Duodenal mucosa (tissue), 2 donors: ENCODE data around the gene SLC37A1.

Experiments
- H3K27ac ChIP-seq: one replicate; pipeline ENCODE4 v1.7.0; 2013; ENCODE audit warnings: low read depth, low read length
- H3K27me3 ChIP-seq, 2 donors: one replicate each; pipeline ENCODE4 v1.7.0; 2013; ENCODE audit warnings: low read length in 2 of 2, control low read depth in 1 of 2; ENCODE audit not compliant: insufficient read depth in 2 of 2, control insufficient read depth in 1 of 2
- H3K36me3 ChIP-seq, 2 donors: one replicate each; pipeline ENCODE4 v1.7.0; 2013; ENCODE audit warnings: low read length in 2 of 2, control low read depth in 1 of 2; ENCODE audit not compliant: insufficient read depth in 2 of 2, control insufficient read depth in 1 of 2
- H3K4me1 ChIP-seq, 2 donors: one replicate each; pipeline ENCODE4 v1.7.0; 2013; ENCODE audit warnings: low read length in 2 of 2, control low read depth in 1 of 2; ENCODE audit not compliant: insufficient read depth in 2 of 2, control insufficient read depth in 1 of 2
- H3K4me3 ChIP-seq, 2 donors: one replicate each; pipeline ENCODE4 v1.7.0; 2013; ENCODE audit warnings: low read length in 2 of 2, low read depth in 1 of 2
- H3K9ac ChIP-seq, 2 donors: one replicate each; pipeline ENCODE4 v1.7.0; 2013; ENCODE audit warnings: low read length in 2 of 2, low read depth in 1 of 2
- H3K9me3 ChIP-seq, 2 donors: one replicate each; pipeline ENCODE4 v1.7.0; 2013; ENCODE audit warnings: low read length in 2 of 2, control low read depth in 1 of 2; ENCODE audit not compliant: control insufficient read depth in 1 of 2

Gene SLC37A1

DNA sequence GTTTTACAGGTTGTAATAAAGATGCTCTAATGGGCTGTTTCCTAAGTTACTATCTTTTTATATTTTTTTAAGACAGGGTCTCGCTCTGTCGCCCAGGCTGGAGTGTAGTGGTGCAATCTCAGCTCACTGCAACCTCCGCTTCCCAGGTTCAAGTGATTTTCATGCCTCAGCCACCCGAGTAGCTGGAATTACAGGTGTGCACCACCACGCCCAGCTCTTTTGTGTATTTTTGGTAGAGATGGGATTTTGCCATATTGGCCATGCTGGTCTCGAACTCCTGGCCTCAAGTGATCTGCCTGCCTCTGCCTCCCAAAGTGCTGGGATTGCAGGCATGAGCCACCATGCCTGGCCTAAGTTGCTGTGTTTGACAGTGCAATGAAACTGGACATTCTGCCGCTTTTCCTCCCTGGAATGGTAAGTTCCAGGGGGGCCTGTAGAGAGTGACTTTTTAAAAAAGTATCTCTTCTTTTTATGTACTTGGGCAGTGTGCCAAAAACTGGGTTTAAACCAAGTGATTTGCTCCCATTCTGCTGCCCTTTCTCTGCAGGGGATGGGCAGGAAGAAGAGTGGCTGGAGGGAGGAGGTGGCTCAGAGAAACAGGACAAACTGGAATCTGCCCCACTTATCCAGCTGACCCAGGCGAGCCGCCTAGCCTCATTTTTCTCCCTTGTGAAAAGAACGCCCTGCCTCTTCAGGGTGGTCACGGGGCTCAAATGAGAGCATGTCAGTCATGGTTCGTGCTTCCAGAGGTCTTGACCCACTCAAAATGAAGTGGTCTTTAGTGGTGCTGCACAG lies 2.3 kb downstream of the SLC37A1 start:
- Histone ChIP-seq H3K27me3 (no peaks in the 10 kb centered on the region), H3K27ac (no peak overlapping the region), H3K4me1 (peaks cover 40 to 43% of the 10 kb centered on the region in 2 donors), H3K4me3 (peak overlapping the region; percentile 84 to 86), H3K36me3 (peaks cover 23 to 29% of the 10 kb centered on the region in 2 donors), H3K9ac (peak overlapping the region in 1 of 2 donors; percentile 87), H3K9me3 (no peaks in the 10 kb centered on the region)

DNA sequence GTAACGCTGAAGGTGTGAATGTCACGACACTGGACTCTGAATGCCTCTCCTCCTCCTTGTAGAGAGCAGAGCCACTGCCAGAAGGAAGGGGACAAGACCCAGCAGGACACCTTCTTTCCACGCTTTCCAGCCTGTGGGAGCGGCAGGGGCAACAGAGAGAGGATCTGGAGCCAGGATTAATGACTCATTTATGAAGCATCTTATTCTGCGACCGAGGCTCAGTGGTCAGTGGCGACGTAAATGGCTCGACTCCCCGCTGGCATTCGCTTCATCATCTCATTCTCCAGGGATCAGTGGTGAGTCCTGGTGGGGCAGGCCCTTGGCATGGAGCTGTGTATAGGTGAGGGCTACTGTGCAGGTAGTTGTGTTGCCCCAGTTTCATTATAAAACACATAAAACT lies 4.6 kb downstream of the SLC37A1 start:
- Histone ChIP-seq H3K4me1 (peaks cover 46 to 48% of the 10 kb centered on the region in 2 donors), H3K9ac (no peak overlapping the region), H3K27ac (no peak overlapping the region), H3K4me3 (peak overlapping the region in 1 of 2 donors; percentile 31), H3K36me3 (peaks cover 44 to 50% of the 10 kb centered on the region in 2 donors), H3K9me3 (no peaks in the 10 kb centered on the region), H3K27me3 (no peaks in the 10 kb centered on the region)

DNA sequence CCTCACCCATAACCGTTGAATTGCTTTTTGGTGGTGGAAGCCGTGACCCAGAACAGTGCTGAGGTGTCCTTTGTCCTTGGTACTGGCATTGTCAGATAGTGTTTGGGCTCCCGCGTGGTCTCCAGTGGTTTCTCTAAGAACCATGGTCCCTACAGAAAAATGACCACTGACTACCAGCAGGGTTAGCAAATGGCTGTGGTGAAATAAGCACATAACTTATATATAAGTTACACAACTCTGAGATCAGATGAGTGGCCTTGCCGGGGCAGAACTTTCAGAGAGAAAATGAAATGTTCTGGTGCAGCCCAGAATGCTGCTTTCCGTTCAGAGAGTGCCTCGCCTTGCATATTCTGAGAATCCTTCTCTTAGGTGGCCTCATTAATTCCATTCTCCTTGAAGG lies 5.0 kb downstream of the SLC37A1 start:
- no peak overlapping the region for H3K4me3 ChIP-seq
- H3K27ac ChIP-seq = no peak overlapping the region
- peaks cover 49 to 52% of the 10 kb centered on the region in 2 donors for H3K4me1 ChIP-seq
- peaks cover 48 to 54% of the 10 kb centered on the region in 2 donors for H3K36me3 ChIP-seq
- no peaks in the 10 kb centered on the region for H3K27me3 ChIP-seq
- H3K9me3 ChIP-seq = no peaks in the 10 kb centered on the region
- no peak overlapping the region for H3K9ac ChIP-seq

DNA sequence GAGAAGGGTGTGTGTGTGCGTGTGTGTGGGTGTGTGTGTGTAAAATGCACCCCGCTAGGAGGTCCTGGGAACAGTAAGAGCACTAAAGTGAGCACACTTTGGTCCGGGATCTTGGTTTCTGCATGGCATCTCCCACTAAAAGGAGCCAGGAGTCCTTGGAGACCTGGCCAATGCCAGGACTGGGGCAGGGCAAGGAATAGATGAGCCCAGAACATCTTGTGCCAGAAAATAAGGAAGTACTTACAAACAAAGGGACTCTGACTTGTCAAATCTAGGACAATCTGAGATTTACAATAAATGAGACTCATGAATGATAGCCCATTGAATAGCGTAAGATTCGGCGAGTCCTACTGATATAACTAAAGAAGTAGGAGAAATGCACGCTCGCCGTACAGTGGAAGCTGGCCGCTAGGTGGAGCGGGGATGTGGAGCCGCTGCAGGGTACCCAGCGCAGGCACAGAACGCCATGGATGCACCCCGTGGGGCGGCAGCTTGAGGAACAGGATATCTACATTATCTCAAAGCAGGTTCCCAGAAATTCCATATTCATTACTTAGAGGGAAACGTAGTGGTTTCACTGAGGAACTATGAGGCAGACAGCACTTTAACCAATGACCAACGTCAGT lies 7.1 kb downstream of the SLC37A1 start:
- peaks cover 60 to 73% of the 10 kb centered on the region in 2 donors for H3K4me1 ChIP-seq
- H3K4me3 ChIP-seq = no peak overlapping the region
- H3K9me3 ChIP-seq = no peaks in the 10 kb centered on the region
- H3K9ac ChIP-seq = no peak overlapping the region
- H3K36me3 ChIP-seq = peaks cover 50 to 55% of the 10 kb centered on the region in 2 donors
- H3K27ac ChIP-seq = no peak overlapping the region
- no peaks in the 10 kb centered on the region for H3K27me3 ChIP-seq

DNA sequence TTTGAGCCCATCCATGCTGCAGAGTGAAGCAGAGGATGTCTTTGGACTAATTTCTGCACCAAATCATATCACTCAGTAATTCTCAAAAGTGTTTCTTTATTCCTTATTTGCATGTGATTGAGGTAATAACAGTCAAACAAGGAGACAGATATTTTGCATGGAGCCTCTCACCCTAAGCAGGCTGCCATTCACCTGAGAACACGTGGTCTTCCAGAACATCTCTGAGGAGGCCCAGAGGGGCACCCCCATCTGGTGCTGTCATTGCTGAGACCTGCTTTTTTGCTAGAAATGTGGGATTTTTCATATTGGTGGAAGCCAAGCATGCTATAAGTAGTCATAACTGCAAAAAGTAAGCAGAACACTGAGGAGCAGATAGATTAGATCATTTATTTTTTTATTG lies 7.7 kb downstream of the SLC37A1 start:
- Histone ChIP-seq H3K4me1 (peaks cover 63 to 80% of the 10 kb centered on the region in 2 donors), H3K9ac (no peak overlapping the region), H3K27ac (no peak overlapping the region), H3K4me3 (no peak overlapping the region), H3K27me3 (no peaks in the 10 kb centered on the region), H3K9me3 (no peaks in the 10 kb centered on the region), H3K36me3 (peaks cover 51 to 55% of the 10 kb centered on the region in 2 donors)

DNA sequence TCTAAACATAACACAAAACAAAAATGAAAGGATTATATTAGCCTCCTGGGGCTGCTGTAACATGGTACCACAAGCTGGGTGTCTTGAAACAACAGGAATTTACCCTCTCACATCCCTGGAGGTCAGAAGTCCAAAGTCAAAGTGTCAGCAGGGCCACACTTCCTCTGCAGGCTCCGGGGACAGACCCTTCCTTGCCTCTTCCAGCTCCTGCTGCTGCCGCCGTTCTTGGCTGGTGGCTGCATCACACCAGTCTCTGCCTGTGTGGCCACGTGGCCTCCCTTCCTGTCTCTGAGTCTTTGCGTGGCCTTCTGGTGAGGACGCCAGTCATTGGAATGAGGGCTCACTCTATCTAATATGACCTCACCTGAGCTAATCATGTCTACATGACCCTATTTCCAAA lies 8.2 kb downstream of the SLC37A1 start:
- H3K4me3 ChIP-seq = no peak overlapping the region
- no peaks in the 10 kb centered on the region for H3K27me3 ChIP-seq
- H3K27ac ChIP-seq = no peak overlapping the region
- H3K36me3 ChIP-seq = peaks cover 51 to 55% of the 10 kb centered on the region in 2 donors
- H3K9me3 ChIP-seq = no peaks in the 10 kb centered on the region
- peaks cover 64 to 82% of the 10 kb centered on the region in 2 donors for H3K4me1 ChIP-seq
- no peak overlapping the region for H3K9ac ChIP-seq

DNA sequence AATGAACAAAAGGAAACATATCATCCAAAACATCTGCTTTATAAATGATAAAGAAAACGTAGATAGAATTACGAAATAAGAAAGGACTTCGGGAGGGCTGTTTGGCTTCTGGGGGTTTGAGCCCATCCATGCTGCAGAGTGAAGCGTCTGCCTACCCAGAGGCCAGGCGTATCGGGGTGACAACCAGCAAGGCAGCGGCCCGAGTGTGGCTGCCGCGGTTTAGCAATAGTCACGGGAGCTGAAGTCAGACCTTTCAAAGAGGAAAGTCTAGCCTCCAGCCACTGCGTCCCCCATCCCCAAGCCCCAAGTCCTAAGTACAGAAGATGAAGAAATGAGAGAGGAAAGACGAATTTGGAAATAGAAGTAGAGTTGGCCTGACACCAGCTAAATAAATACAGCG lies 8.6 kb downstream of the SLC37A1 start:
- Histone ChIP-seq H3K4me3 (no peak overlapping the region), H3K27ac (no peak overlapping the region), H3K36me3 (peaks cover 51 to 55% of the 10 kb centered on the region in 2 donors), H3K9ac (no peak overlapping the region), H3K9me3 (no peaks in the 10 kb centered on the region), H3K27me3 (no peaks in the 10 kb centered on the region), H3K4me1 (peaks cover 64 to 82% of the 10 kb centered on the region in 2 donors)

DNA sequence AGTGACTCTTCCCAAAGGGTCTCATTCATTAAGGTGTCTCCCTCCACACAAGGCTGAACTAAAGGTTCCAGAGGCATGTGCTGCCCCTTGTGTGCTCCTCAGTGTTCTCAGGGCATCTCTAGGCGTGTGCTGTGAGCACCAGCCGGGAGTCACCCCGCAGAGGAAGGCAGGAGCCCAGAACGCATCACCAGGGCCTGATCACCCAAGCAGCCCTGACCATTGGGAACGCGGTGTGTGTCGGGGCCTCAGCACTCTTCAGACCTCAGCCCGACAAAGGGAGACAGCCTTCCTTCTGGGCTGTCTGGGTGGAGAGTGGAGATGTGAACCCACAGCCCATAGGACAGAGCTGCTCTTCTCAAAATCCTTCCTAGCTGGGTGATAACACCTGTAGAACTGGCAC lies 9.1 kb downstream of the SLC37A1 start:
- Histone ChIP-seq H3K4me3 (no peak overlapping the region), H3K36me3 (peaks cover 46 to 53% of the 10 kb centered on the region in 2 donors), H3K9ac (no peak overlapping the region), H3K27ac (no peak overlapping the region), H3K4me1 (peaks cover 64 to 82% of the 10 kb centered on the region in 2 donors), H3K9me3 (no peaks in the 10 kb centered on the region), H3K27me3 (no peaks in the 10 kb centered on the region)

DNA sequence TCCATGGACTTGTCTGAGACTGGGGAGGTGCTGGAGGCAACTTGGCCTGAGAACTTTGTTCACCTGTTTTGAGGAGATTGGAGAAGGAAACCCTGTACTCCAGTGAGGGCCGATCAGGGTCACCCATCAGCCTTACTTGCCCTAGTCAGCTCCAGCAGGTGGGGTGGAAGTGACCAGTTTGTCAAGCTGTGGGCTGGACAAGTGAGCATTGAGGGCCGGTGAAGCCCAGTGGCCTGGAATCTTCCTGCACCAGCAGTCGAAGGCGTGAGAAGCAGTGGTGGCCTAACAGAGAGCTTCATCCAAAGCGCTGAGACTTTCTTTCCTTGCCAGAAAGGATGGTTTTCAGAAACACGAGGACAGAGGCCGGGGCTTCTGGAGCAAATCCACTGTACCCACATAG lies 9.6 kb downstream of the SLC37A1 start:
- Histone ChIP-seq H3K4me1 (peaks cover 64 to 82% of the 10 kb centered on the region in 2 donors), H3K9me3 (no peaks in the 10 kb centered on the region), H3K27ac (no peak overlapping the region), H3K36me3 (peaks cover 43 to 50% of the 10 kb centered on the region in 2 donors), H3K4me3 (no peak overlapping the region), H3K27me3 (no peaks in the 10 kb centered on the region), H3K9ac (no peak overlapping the region)

DNA sequence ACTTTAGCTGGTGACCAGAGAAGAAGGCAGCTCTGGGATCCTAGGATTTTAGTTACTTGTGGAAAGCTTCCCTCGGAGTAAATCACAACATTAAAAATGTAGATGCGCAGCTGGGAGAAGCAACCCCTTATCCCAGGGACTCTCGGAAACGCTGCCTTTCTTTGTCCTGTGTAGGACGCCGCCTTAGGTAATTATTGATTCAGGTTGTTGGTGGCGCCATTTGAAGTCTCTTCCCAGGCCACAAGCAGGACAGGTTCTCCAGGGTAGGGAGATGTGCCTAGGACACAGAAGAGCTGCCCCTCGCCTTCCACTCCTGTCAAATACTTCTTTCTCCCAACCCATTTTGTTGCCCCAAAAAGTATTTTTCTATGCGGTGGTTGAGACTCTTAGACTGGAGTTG lies 10.3 kb downstream of the SLC37A1 start:
- no peaks in the 10 kb centered on the region for H3K9me3 ChIP-seq
- peak overlapping the region; percentile 20 for H3K27ac ChIP-seq
- peaks cover 66 to 77% of the 10 kb centered on the region in 2 donors for H3K4me1 ChIP-seq
- H3K27me3 ChIP-seq = no peaks in the 10 kb centered on the region
- peaks cover 36 to 43% of the 10 kb centered on the region in 2 donors for H3K36me3 ChIP-seq
- H3K9ac ChIP-seq = peak overlapping the region; percentile 12 to 28
- peak overlapping the region; percentile 37 to 41 for H3K4me3 ChIP-seq
